Stimulated activated CD4-positive, alpha-beta T cell treated with anti-CD3 and anti-CD28 coated beads, TNF-alpha, amount 100 ng/mL, for 4 hours (primary cell): Measurements from ENCODE around the gene LINGO4.

Source experiments
- DNase-seq, 3 experiments: peaks; one replicate each; pipeline ENCODE4 v3.0.0-alpha.2; 2020; ENCODE audit warnings: low read depth in 3 of 3

LINGO4 gene

GRCh38 chr1:151814426-151814825 lies 9.2 kb upstream of the LINGO4 start:
- no peak for DNase-seq

GRCh38 chr1:151813271-151813977 lies 8.2 kb upstream of the LINGO4 start:
- no peak for DNase-seq

GRCh38 chr1:151811181-151811580 lies 6.0 kb upstream of the LINGO4 start:
- no peak for DNase-seq

- no peak for DNase-seq
Observed at GRCh38 chr1:151809985-151810556, 4.9 kb upstream of the LINGO4 start.

- no peak for DNase-seq
Observed at GRCh38 chr1:151809290-151809984, 4.2 kb upstream of the LINGO4 start.

- DNase-seq: no peak
Observed at GRCh38 chr1:151807766-151808165, 2.5 kb upstream of the LINGO4 start.

- no peak for DNase-seq
Observed at GRCh38 chr1:151807131-151807530, 1.9 kb upstream of the LINGO4 start.

- DNase-seq: no peak
Observed at GRCh38 chr1:151806170-151806569, 951 bp upstream of the LINGO4 start.

- no peak for DNase-seq
Observed at GRCh38 chr1:151803915-151804314, 1.3 kb downstream of the LINGO4 start.

- no peak for DNase-seq
Observed at GRCh38 chr1:151803164-151803563, 2.1 kb downstream of the LINGO4 start.

GRCh38 chr1:151802372-151802771 lies 2.8 kb downstream of the LINGO4 start:
- no peak for DNase-seq

GRCh38 chr1:151801846-151802245 lies 3.4 kb downstream of the LINGO4 start:
- DNase-seq: no peak

GRCh38 chr1:151801310-151801820 lies 3.9 kb downstream of the LINGO4 start:
- no peak for DNase-seq

GRCh38 chr1:151800830-151801229 lies 4.4 kb downstream of the LINGO4 start:
- DNase-seq: no peak

GRCh38 chr1:151799179-151800022 lies 5.8 kb downstream of the LINGO4 start:
- no peak for DNase-seq

GRCh38 chr1:151798571-151798970 lies 6.6 kb downstream of the LINGO4 start:
- DNase-seq: no peak

- DNase-seq: no peak
Observed at GRCh38 chr1:151790940-151791651, 14.1 kb downstream of the LINGO4 start.

- peak; percentile 96 to 99 (median 97) for DNase-seq
Observed at GRCh38 chr1:151790071-151790939, 14.9 kb downstream of the LINGO4 start, which contains the start of gene TDRKH. Gene TDRKH, minus strand, starts transcription at chr1:151790500. Its CDS starts 7,478 bp downstream, at chr1:151783022.

- no peak for DNase-seq
Observed at GRCh38 chr1:151787689-151788088, 17.5 kb downstream of the LINGO4 start.

GRCh38 chr1:151783796-151784195 lies 21.4 kb downstream of the LINGO4 start:
- no peak for DNase-seq
